ENCODE data around the gene HHEX.

DNA sequence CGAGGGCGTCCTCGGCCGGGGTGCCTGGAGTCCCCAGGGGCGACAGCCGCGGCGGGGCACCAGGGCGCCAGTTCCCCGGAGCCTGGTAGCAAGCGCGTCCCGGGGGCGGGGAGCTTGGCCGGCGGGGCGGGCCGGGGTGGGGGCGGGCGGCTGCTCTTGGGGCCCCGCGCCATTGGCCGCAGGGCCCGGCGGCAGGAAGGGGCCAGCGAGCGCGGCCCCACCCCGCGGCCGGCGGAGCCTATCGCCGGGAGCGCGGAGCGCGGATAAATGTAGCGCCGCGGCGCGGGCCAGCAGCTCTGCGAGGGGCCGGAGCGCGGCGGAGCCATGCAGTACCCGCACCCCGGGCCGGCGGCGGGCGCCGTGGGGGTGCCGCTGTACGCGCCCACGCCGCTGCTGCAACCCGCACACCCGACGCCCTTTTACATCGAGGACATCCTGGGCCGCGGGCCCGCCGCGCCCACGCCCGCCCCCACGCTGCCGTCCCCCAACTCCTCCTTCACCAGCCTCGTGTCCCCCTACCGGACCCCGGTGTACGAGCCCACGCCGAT lies at the start of gene HHEX:
- TF ChIP-seq FOXM1 (IDR thresholded peaks at IDR 0.05; ENCODE audit: low read depth, low read length), result no peak
- TF ChIP-seq, protein P1, sequence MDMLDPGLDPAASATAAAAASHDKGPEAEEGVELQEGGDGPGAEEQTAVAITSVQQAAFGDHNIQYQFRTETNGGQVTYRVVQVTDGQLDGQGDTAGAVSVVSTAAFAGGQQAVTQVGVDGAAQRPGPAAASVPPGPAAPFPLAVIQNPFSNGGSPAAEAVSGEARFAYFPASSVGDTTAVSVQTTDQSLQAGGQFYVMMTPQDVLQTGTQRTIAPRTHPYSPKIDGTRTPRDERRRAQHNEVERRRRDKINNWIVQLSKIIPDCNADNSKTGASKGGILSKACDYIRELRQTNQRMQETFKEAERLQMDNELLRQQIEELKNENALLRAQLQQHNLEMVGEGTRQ (IDR thresholded peaks at IDR 0.05; ENCODE audit: borderline replicate concordance, low read depth, low read length), result no peak
- no peak for TF ChIP-seq EZH2 (IDR thresholded peaks at IDR 0.05; ENCODE audit: borderline replicate concordance, control insufficient read depth, low read depth, low read length)
- no peak for TF ChIP-seq CTCF (IDR thresholded peaks at IDR 0.05 in 2 of 3, conservative IDR thresholded peaks at IDR 0.05 in 1 of 3; ENCODE audit: control insufficient read depth in 2 of 3, extremely low read depth in 1 of 3, insufficient read depth in 1 of 3, low read depth in 3 of 3, low read length in 3 of 3)
- TF ChIP-seq CHD2 (IDR thresholded peaks at IDR 0.05; ENCODE audit: borderline replicate concordance, low read depth, low read length), result no peak
- no peak for TF ChIP-seq BCLAF1 (IDR thresholded peaks at IDR 0.05)
- TF ChIP-seq BHLHE40 (IDR thresholded peaks at IDR 0.05; ENCODE audit: borderline replicate concordance in 1 of 2, low read depth in 2 of 2, low read length in 1 of 2), result no peak
- no peak for TF ChIP-seq RAD21 (IDR thresholded peaks at IDR 0.05; ENCODE audit: insufficient read depth, low read depth, low read length)
- no peak for TF ChIP-seq YBX1 (IDR thresholded peaks at IDR 0.05)
- TF ChIP-seq NFYB (IDR thresholded peaks at IDR 0.05; ENCODE audit: insufficient read depth, low read depth, low read length), result peak; percentile 42; the same call in 1 of the 2 replicates
- no peak for TF ChIP-seq SREBF2 (IDR thresholded peaks at IDR 0.05; ENCODE audit: low read length)
- no peak for TF ChIP-seq SIX5 (IDR thresholded peaks at IDR 0.05; ENCODE audit: low read depth, low read length, severe bottlenecking)
- TF ChIP-seq POLR2A (IDR thresholded peaks at IDR 0.05; ENCODE audit: low read depth, low read length), result 0 out of 2 replicates have a peak, but pooled peaks have one; percentile 53
- TF ChIP-seq TAF1 (IDR thresholded peaks at IDR 0.05; ENCODE audit: borderline replicate concordance, low read depth, low read length), result no peak
